ENCODE results near the gene FAM25G.
"Not testable (repeated sequence)": the region's sequence is repeated elsewhere in the genome, so short reads cannot be mapped to it uniquely, and the experiment has no call there.

- TF ChIP-seq CTCF (IDR thresholded peaks at IDR 0.05; ENCODE audit: low read length); EZH2phosphoT487 (IDR thresholded peaks at IDR 0.05; ENCODE audit: low read length); EZH2 (optimal IDR thresholded peaks at IDR 0.05; ENCODE audit: low read depth, low read length): not testable (repeated sequence)
Measured at GRCh38 chr10:47472647-47473046, 18.9 kb downstream of the FAM25G start.
